Measurements from ENCODE around the gene C1orf35.

The C1orf35 gene

DNA sequence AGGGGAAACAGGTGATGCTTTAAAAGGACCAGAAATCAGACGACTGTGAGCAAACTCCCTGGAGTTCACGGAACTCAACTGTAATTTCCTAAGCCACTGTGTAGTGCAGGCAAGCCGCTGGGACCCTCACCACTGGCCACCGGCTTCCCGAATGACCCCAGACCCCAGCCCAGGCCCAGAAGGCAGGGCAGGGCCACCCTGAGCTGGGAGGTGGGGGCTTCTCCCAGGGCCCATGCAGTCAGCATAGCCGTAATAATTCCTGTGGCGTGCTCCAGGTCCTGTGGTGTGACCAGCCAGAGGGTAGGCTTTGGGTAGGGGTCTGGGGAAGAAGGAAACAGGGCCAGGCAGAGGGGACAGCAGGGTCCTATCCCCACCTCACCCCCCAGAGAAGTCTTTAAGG is 24.1 kb downstream of the C1orf35 start:
- no peak for DNase-seq (ENCODE audit: low spot score)

DNA sequence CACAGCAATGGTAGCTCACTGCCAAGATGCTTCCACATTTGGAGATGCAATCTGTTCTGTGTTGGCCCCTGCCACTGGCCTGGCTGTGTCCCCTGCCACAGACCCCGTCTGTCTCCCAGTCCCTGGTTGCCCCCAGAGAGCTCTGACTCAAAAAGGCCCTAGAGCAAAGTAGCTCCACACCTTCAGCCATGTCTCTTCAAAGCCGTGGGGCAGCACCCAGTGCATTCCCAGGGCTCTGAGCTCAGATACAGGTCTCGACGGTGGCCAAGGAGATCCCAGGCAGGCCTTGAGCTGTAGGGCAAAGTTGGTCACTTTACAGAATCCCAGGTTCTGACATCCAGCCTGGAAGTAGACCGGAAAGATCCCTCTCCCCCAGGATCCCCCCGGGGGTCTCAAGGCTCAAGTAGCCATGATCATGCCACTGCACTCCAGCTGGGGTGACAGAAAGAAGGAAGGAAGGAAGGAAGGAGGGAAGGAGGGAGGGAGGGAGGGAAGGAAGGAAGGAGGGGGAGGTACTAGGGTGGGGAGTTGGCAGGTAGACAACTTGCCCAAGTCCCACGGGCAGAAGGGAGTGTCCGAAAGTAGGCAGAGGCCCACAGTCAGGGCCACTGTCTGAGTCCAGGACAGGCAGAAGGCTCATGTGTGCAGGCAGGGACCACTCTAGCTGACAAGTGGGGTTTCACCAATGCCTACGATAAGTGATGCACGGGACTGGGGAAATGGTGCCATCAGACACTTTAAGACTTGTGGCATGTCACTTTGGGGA is 25.4 kb downstream of the C1orf35 start:
- no peak for DNase-seq (ENCODE audit: low spot score)

DNA sequence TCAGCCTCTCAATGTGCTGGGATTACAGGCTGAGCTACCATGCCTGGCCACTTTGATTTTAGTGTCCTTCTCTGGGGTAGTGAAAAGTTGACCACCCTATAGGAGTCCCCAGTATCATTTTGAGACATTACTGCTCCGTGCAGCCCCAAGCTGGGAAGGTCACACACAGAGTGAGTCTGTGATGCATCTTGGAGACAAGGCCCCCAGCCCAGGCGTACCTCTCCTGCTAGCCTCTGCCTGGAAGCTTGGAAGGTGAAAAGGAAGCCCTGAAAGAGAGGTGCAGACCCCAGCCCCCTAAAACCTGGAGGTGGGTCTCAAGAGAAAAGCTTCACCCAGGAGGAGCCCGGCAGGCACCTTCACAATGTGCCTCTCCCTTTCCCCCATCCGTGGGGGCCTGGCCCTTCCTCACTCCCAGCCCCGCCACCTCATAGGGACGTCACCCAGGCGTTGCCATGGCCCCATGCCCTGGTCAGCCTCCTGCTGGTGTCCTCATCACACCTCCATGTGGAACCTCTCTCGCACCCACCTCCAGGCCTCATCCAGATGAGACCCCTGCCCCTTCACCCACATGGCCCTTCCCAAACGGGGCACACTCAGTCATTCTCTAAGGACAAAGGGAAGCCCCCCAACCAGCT is 26.2 kb downstream of the C1orf35 start:
- no peak for DNase-seq (ENCODE audit: low spot score)

GRCh38 chr1:228075801-228076271 is 27.3 kb downstream of the C1orf35 start:
- no peak for DNase-seq (ENCODE audit: low spot score)

DNA sequence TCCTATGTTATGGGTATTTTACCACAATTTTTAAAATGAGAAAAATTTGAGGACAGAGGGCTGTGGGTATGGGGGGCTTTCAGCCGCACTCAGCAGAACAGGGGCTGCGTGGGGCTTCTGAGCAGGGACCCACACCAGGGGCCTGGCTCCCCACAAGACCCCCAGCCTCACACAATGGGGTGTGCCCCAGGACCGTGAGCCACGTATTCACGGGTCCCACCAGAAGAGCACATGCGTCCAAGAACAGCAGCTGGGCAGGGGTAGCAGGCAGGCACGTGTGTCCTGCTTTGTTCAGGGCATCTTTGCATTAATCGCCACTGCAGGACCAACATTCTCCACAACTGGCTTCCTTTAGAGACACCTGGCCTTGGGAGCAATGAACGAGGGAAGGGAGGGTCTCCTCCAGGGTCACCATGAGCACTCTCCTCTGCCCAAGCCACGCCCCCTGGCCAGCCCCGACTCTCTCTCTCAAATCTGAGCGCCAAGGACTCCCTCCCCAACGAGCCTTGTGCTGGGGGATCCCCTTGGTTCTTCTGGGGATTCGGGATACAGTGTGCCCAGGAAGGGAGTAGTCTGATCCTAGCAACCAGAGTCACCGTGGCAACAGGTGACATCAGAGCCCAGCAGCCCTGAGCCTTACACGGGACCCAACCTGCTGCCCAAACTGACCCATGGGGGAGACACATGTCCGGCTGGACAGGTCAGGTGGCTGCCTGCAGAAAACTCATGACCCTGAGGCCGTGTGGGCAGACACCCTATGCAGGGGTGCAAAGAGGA is 28.0 kb downstream of the C1orf35 start:
- DNase-seq (ENCODE audit: low spot score) = no peak

GRCh38 chr1:228073857-228074545 is 29.1 kb downstream of the C1orf35 start:
- no peak for DNase-seq (ENCODE audit: low spot score)

DNA sequence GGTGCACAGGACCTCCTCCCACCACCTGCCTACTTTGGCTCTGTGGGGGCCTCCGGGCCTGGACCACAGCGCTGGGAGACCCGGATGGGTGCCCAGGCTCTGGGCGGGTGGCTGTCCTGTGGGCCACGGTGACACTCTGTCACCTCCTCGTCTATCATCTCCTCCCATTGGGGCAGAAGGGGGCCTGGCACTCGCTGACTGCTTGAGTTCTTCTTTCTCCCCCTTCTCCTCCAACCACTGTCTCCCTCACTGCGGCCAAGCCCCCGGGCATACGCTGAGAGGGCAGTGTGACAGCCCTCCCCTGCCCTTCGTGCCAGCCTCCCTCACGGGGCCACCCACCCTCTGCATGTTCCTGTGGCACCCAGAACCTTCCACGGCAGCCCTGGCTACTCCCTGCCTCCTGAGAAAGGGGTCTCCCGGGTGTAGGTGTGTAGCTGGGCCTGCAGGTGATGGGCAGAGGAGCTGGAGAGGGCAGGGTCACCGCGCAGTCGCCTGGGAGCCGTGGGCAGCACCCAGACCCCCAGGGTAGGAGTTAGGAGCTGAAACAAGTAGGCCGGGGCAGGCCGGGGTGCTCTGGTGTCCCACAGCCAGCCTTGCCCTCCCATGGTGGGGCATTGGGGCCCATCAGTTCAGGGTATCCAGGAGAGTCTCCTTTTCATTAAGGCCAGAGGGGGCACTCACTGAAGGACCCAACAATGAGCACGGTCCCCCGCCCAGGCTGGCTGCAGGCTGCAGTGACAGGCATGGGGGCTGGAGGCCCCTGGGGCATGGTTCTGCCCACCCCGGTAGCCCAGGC is 29.9 kb downstream of the C1orf35 start:
- no peak for DNase-seq (ENCODE audit: low spot score)

DNA sequence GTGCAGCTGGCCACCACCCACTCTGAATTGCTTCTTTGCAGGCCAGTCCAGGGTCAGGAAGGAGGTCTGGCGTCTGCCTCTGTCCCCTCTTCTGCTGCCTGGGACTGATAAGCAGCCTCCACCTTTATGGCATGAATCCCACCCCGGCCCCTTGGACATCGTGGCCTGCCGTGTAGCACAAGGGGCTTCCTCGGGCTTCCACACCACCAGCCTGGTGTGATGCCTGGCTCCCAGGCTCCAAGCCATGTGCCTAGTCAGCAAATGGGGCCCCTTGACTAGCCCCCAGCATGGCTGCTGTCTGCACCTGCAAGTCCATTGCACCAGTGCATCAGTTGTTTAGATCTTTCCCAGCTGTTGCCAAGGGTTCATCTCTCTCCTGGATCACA is 30.5 kb downstream of the C1orf35 start:
- no peak for DNase-seq (ENCODE audit: low spot score)

DNA sequence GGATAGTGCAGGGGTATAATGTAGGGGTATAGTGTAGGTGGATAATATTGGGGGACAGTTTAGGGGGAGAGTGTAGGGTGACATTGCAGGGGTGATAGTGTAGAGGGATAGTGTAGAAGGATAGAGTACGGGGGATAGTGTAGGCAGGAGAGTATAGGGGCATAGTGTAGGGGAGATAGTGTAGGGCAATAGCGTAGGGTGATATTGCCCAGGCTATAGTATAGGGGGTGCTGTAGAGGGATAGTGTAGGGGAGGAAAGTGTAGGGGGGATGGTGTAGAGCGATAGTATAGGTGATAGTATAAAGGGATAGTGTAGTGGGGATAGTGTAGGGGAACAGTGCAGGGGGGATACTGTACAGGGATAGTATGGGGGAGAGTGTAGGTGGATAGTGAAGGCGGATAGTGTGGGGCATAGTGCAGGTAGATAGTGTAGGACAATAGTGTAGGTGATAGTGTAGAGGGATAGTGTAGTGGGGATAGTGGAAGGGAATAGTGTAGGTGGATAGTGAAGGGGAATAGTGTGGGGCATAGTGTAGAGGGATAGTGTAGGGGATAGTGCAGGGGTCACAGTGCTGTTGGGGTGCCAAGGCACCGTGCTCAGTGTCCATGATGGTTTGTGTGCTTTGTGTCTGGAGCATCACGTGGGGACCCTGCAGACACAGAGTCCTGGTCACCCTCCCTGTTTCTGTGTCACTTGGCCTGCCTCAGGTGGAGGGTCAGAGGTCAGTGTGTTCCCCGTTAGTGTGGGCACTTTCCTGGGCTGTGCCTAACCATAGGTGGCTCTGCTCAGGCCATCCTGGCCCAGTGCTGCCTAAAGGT is 31.1 kb downstream of the C1orf35 start:
- no peak for DNase-seq (ENCODE audit: low spot score)

GRCh38 chr1:228070851-228071250 is 32.3 kb downstream of the C1orf35 start:
- DNase-seq (ENCODE audit: low spot score) = no peak

- DNase-seq (ENCODE audit: low spot score) = no peak
These were observed 33.0 kb downstream of the C1orf35 start for GRCh38 chr1:228070173-228070572.

DNA sequence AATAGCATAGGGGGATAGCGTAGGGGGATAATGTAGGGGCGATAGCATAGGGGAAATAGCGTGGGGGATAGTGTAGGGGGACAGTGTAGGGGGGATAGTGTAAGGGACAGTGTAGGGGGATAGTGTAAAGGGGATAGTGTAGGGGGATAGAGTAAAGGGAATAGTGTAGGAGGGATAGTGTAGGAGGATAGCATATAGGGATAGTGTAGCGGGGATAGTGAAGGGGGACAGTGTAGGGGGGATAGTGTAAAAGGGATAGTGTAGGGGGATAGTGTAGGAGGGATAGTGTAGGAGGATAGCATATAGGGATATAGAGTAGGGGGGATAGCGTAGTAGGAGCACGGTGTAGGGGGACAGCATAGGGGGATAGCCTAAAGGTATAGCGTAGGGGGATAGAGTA is 34.8 kb downstream of the C1orf35 start:
- no peak for DNase-seq (ENCODE audit: low spot score)

- DNase-seq (ENCODE audit: low spot score) = no peak
These were observed 36.1 kb downstream of the C1orf35 start for GRCh38 chr1:228066891-228067654.

DNA sequence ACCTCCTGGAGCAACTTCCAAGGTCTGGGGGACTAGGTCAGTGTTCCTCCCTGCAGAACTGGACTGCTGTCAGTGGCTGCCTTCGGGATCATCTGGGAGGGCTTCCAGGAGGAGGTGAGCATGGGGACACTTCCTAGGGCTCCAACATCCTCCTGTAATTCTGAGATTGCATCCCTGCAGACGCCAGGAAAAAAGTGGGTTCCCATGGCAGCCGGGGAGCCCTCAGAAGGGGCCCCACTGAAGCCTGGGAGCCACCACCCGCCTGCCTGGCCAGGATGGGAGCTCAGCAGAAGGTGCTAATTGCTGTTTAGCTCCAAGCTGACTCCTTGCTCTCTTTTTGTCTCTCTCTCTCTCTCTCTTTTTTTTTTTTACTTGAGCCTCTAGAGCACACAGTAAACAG is 36.7 kb downstream of the C1orf35 start:
- DNase-seq (ENCODE audit: low spot score) = no peak

- DNase-seq (ENCODE audit: low spot score) = no peak
These were observed 37.4 kb downstream of the C1orf35 start for GRCh38 chr1:228065543-228066347.

GRCh38 chr1:228064741-228065542 is 38.2 kb downstream of the C1orf35 start:
- DNase-seq (ENCODE audit: low spot score) = no peak

GRCh38 chr1:228064296-228064695 is 38.8 kb downstream of the C1orf35 start:
- no peak for DNase-seq (ENCODE audit: low spot score)
